ENCODE results near the gene SLC38A2.
"Not testable (repeated sequence)": the region's sequence is repeated elsewhere in the genome, so short reads cannot be mapped to it uniquely, and the experiment has no call there.

SLC38A2 gene

GRCh38 chr12:46400406-46400805 lies 27.8 kb upstream of the SLC38A2 start:
- Histone ChIP-seq H4K20me1 (ENCODE audit: control insufficient read depth, insufficient read depth, low read depth, low read length) (no peaks in the 10 kb centered on the region), H3F3A (ENCODE audit: control insufficient read depth, insufficient read depth) (no peaks in the 10 kb centered on the region), H3K9me3 (ENCODE audit: control insufficient read depth, insufficient read depth, low read length) (no peaks in the 10 kb centered on the region), H3K79me2 (ENCODE audit: control insufficient read depth, low read length) (no peaks in the 10 kb centered on the region), H3K4me1 (ENCODE audit: control insufficient read depth, low read length) (peaks cover 38% of the 10 kb centered on the region), H3K36me3 (ENCODE audit: control insufficient read depth, low read length) (no peaks in the 10 kb centered on the region), H3K27me3 (ENCODE audit: control insufficient read depth, low read length) (no peaks in the 10 kb centered on the region), H3K4me3 (ENCODE audit: low read length) (no peak overlapping the region), H3K4me2 (ENCODE audit: low read length) (no peak overlapping the region), H3K27ac (ENCODE audit: low read depth, low read length) (no peak overlapping the region), H3K9me2 (replicated peaks; ENCODE audit: control insufficient read depth, low read length) (no peaks in the 10 kb centered on the region)
- TF ChIP-seq CTCF (IDR thresholded peaks at IDR 0.05; ENCODE audit: low read depth, low read length, poor library complexity, severe bottlenecking) (no peak), EZH2phosphoT487 (IDR thresholded peaks at IDR 0.05; ENCODE audit: borderline replicate concordance, low read length) (no peak)

DNA sequence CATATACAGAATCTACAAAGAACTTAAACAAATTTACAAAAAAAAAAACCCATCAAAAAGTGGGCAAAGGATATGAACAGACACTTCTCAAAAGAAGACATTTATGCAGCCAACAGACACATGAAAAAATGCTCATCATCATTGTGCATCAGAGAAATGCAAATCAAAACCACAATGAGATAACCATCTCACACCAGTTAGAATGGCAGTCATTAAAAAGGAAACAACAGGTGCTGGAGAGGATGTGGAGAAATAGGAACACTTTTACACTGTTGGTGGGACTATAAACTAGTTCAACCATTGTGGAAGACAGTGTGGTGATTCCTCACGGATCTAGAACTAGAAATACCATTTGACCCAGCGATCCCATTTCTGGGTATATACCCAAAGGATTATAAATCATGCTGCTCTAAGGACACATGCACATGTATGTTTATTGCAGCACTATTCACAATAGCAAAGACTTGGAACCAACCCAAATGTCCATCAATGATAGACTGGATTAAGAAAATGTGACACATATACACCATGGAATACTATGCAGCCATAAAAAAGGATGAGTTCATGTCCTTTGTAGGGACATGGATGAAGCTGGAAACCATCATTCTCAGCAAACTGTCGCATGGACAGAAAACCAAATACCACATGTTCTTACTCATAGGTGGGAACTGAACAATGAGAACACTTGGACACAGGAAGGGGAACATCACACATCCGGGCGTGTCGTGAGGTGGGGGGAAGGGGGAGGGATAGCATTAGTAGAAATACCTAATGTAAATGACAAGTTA lies 27.1 kb upstream of the SLC38A2 start:
- peak overlapping the region; percentile 27; the same call in 1 of the 2 replicates for H3K4me2 ChIP-seq (ENCODE audit: low read length)
- not testable (repeated sequence) for H3F3A ChIP-seq (ENCODE audit: control insufficient read depth, insufficient read depth); H4K20me1 ChIP-seq (ENCODE audit: control insufficient read depth, insufficient read depth, low read depth, low read length); H3K27ac ChIP-seq (ENCODE audit: low read depth, low read length); H3K4me3 ChIP-seq (ENCODE audit: low read length); H3K79me2 ChIP-seq (ENCODE audit: control insufficient read depth, low read length); H3K9me2 ChIP-seq (replicated peaks; ENCODE audit: control insufficient read depth, low read length); H3K27me3 ChIP-seq (ENCODE audit: control insufficient read depth, low read length); H3K9me3 ChIP-seq (ENCODE audit: control insufficient read depth, insufficient read depth, low read length); H3K36me3 ChIP-seq (ENCODE audit: control insufficient read depth, low read length)
- peaks cover 38% of the 10 kb centered on the region for H3K4me1 ChIP-seq (ENCODE audit: control insufficient read depth, low read length)

- Histone ChIP-seq H3K9me2 (replicated peaks; ENCODE audit: control insufficient read depth, low read length) (no peaks in the 10 kb centered on the region), H3K36me3 (ENCODE audit: control insufficient read depth, low read length) (no peaks in the 10 kb centered on the region), H3F3A (ENCODE audit: control insufficient read depth, insufficient read depth) (no peaks in the 10 kb centered on the region), H4K20me1 (ENCODE audit: control insufficient read depth, insufficient read depth, low read depth, low read length) (no peaks in the 10 kb centered on the region), H3K4me1 (ENCODE audit: control insufficient read depth, low read length) (peaks cover 28% of the 10 kb centered on the region), H3K27me3 (ENCODE audit: control insufficient read depth, low read length) (no peaks in the 10 kb centered on the region), H3K79me2 (ENCODE audit: control insufficient read depth, low read length) (no peaks in the 10 kb centered on the region), H3K9me3 (ENCODE audit: control insufficient read depth, insufficient read depth, low read length) (no peaks in the 10 kb centered on the region), H3K27ac (ENCODE audit: low read depth, low read length) (no peak overlapping the region), H3K4me3 (ENCODE audit: low read length) (no peak overlapping the region), H3K4me2 (ENCODE audit: low read length) (no peak overlapping the region)
- TF ChIP-seq EZH2phosphoT487 (IDR thresholded peaks at IDR 0.05; ENCODE audit: borderline replicate concordance, low read length), result no peak
- TF ChIP-seq CTCF (IDR thresholded peaks at IDR 0.05; ENCODE audit: low read depth, low read length, poor library complexity, severe bottlenecking), result no peak
These were observed 24.3 kb upstream of the SLC38A2 start for GRCh38 chr12:46396826-46397225.

DNA sequence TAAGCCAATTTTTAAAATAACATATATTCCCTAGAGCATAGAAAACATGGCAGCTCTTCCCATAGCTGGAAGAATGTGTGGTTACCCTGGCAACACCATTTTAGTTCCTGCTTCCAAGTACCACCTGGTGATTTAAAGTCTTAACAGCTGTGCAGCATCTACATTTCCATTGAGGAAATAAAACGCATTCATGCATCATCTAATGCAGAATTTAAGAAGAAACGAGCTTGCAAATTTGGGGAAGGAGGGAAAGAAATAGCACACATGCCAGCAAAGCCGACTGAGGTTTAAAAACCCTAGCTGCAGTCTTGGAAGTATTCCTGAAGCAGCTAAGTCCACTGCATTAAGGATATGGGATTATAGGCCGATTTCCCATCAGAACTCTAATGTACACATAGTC lies 22.8 kb upstream of the SLC38A2 start:
- no peaks in the 10 kb centered on the region for H3F3A ChIP-seq (ENCODE audit: control insufficient read depth, insufficient read depth)
- no peak overlapping the region for H3K4me3 ChIP-seq (ENCODE audit: low read length)
- H3K9me2 ChIP-seq (replicated peaks; ENCODE audit: control insufficient read depth, low read length), result no peaks in the 10 kb centered on the region
- no peaks in the 10 kb centered on the region for H3K79me2 ChIP-seq (ENCODE audit: control insufficient read depth, low read length)
- TF ChIP-seq CTCF (IDR thresholded peaks at IDR 0.05; ENCODE audit: low read depth, low read length, poor library complexity, severe bottlenecking) (no peak), EZH2phosphoT487 (IDR thresholded peaks at IDR 0.05; ENCODE audit: borderline replicate concordance, low read length) (no peak)
- no peaks in the 10 kb centered on the region for H3K36me3 ChIP-seq (ENCODE audit: control insufficient read depth, low read length)
- peaks cover 39% of the 10 kb centered on the region for H3K4me1 ChIP-seq (ENCODE audit: control insufficient read depth, low read length)
- no peaks in the 10 kb centered on the region for H3K27me3 ChIP-seq (ENCODE audit: control insufficient read depth, low read length)
- H3K4me2 ChIP-seq (ENCODE audit: low read length), result no peak overlapping the region
- no peak overlapping the region for H3K27ac ChIP-seq (ENCODE audit: low read depth, low read length)
- no peaks in the 10 kb centered on the region for H3K9me3 ChIP-seq (ENCODE audit: control insufficient read depth, insufficient read depth, low read length)
- H4K20me1 ChIP-seq (ENCODE audit: control insufficient read depth, insufficient read depth, low read depth, low read length), result no peaks in the 10 kb centered on the region

Data from DOHH2 (cell line).